K562 (cell line): ENCODE results near the gene EFNB3. TPM values are rescaled to one million over a fixed set of nuclear protein-coding genes. Genes with fewer than 3 reads are reported as not detected.
A peak's percentile ranks its signal among the peaks of the same experiment; 100 is the strongest.

ENCODE experiments used
- MEF2D ChIP-seq: conservative IDR thresholded peaks from 2 replicates; pipeline ENCODE4 v1.6.1; 2016; ENCODE audit warnings: low read depth, missing genetic modification characterization, missing compliant biosample characterization
- MYC ChIP-seq, 2 experiments: fragments of 250-450 bp in 1 of 2; sonication (Bioruptor Pico) in 1 of 2; IDR thresholded peaks; 2 replicates each; pipeline versions ENCODE4 v1.5.1 to v1.6.1; 2012 to 2021; ENCODE audit warnings: low read depth in 2 of 2, borderline replicate concordance in 1 of 2, improper control_type of control experiment in 1 of 2, low read length in 1 of 2, mild to moderate bottlenecking in 1 of 2, moderate library complexity in 1 of 2
- NFIC ChIP-seq: fragments of 450-650 bp; IDR thresholded peaks from 2 replicates; pipeline ENCODE4 v1.6.1; 2017; ENCODE audit warnings: mild to moderate bottlenecking, inconsistent platforms
- NR2C2 ChIP-seq, 2 experiments: fragments of 200-800 bp in 1 of 2; sonication (Bioruptor generic) in 1 of 2; sonication (generic) in 1 of 2; formaldehyde crosslinking in 1 of 2; IDR thresholded peaks; 2 replicates each; pipeline versions ENCODE4 v1.6.1 to v1.8.0; 2016 to 2022; ENCODE audit warnings: mild to moderate bottlenecking in 1 of 2, missing compliant biosample characterization in 1 of 2, missing genetic modification characterization in 1 of 2, missing genetic modification reagents in 1 of 2
- RBM22 ChIP-seq: fragments of 200-400 bp; formaldehyde crosslinking; IDR thresholded peaks from 2 replicates; pipeline ENCODE4 v1.6.1; 2018; ENCODE audit warnings: low read length, low read depth; ENCODE audit not compliant: poor library complexity, severe bottlenecking
- SMARCE1 ChIP-seq: fragments of 450-650 bp; IDR thresholded peaks from 2 replicates; pipeline ENCODE4 v1.7.1; 2016; ENCODE audit warnings: mild to moderate bottlenecking
- polyA plus RNA-seq, 8 experiments: library from polyadenylated mRNA; depleted of rRNA in 4 of 8; stranded (reverse) in 5 of 8; unstranded in 3 of 8; fragments of >200 nt; fragmentation: Nextera tagmentation in 2 of 8; fragmentation: Illumina TruSeq in 1 of 8; extraction: Ambion mirVana in 2 of 8; extraction: Trizol in 1 of 8; gene quantifications; 2 replicates each; pipeline versions ENCODE4 v1.2.1 to v1.2.3, GENCODE V29; 2011 to 2014; ENCODE audit warnings: inconsistent platforms in 1 of 8, missing spikeins in 1 of 8
- total RNA-seq, 7 experiments: library from RNA; depleted of rRNA in 6 of 7; stranded (reverse); fragments of >200 nt in 6 of 7; fragmentation: Illumina TruSeq in 2 of 7; extraction: Trizol in 2 of 7; gene quantifications; 2 replicates each; pipeline versions ENCODE4 v1.2.1 to v1.2.3, GENCODE V29; 2011 to 2021; ENCODE audit warnings: low replicate concordance in 1 of 7
- TF ChIP-seq, protein P1 (sequence below), 2 experiments: fragments of 450-650 bp; formaldehyde crosslinking in 1 of 2; IDR thresholded peaks; 2 replicates each; pipeline versions ENCODE4 v1.4.0 to v1.6.1; 2014 to 2020; ENCODE audit warnings: mild to moderate bottlenecking in 2 of 2, borderline replicate concordance in 1 of 2, low read depth in 1 of 2
- TF ChIP-seq, protein P2 (sequence below): fragments of 250-450 bp; sonication (Bioruptor Pico); IDR thresholded peaks from 2 replicates; pipeline ENCODE4 v1.4.0; 2020
- TF ChIP-seq, protein P3 (sequence below), 2 experiments: fragments of 150-350 bp in 1 of 2; IDR thresholded peaks; 2 replicates each; pipeline ENCODE4 v1.6.1; 2012 to 2016; ENCODE audit warnings: low read depth in 2 of 2, low read length in 2 of 2, mild to moderate bottlenecking in 1 of 2, moderate library complexity in 1 of 2

The EFNB3 gene
- total and polyA plus RNA-seq, 9 of the 15 experiments (the other 6 are each of a cell fraction or from before 2014, with no cell fraction given) = not detected

DNA sequence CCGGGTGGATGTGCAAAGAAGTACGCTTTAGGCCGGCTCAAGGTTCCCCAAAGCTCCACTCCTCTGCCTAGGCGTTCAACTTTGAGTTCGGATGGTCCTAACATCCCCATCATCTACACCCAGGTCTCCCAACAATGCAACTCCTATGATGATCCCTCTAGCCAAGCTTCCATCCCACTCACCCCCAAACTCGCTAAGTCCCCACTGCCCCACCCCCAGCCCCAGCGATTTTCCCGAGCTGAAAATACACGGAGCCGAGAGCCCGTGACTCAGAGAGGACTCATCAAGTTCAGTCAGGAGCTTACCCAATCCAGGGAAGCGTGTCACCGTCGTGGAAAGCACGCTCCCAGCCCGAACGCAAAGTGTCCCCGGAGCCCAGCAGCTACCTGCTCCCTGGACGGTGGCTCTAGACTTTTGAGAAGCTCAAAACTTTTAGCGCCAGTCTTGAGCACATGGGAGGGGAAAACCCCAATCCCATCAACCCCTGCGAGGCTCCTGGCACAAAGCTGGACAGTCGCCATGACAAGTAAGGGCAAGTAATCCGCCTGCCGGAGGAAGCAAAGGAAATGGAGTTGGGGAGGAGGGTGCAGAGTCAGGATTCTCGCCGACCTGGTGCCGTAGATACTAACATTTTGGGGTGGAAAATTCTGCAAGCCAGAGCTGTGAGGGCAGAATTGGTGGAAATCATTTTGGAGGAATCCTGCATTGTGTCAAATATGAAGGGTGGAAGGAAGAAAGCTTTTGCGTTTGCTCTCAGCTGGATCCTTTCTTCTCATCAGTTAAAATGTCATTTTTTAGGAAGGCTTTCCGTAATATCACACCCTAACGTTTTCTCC, 17.7 kb upstream of the EFNB3 start, which contains the start of gene TP53 (continued):
- TF ChIP-seq, protein P1, sequence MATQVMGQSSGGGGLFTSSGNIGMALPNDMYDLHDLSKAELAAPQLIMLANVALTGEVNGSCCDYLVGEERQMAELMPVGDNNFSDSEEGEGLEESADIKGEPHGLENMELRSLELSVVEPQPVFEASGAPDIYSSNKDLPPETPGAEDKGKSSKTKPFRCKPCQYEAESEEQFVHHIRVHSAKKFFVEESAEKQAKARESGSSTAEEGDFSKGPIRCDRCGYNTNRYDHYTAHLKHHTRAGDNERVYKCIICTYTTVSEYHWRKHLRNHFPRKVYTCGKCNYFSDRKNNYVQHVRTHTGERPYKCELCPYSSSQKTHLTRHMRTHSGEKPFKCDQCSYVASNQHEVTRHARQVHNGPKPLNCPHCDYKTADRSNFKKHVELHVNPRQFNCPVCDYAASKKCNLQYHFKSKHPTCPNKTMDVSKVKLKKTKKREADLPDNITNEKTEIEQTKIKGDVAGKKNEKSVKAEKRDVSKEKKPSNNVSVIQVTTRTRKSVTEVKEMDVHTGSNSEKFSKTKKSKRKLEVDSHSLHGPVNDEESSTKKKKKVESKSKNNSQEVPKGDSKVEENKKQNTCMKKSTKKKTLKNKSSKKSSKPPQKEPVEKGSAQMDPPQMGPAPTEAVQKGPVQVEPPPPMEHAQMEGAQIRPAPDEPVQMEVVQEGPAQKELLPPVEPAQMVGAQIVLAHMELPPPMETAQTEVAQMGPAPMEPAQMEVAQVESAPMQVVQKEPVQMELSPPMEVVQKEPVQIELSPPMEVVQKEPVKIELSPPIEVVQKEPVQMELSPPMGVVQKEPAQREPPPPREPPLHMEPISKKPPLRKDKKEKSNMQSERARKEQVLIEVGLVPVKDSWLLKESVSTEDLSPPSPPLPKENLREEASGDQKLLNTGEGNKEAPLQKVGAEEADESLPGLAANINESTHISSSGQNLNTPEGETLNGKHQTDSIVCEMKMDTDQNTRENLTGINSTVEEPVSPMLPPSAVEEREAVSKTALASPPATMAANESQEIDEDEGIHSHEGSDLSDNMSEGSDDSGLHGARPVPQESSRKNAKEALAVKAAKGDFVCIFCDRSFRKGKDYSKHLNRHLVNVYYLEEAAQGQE (IDR thresholded peaks at IDR 0.05; ENCODE audit: borderline replicate concordance) = no peak
- TF ChIP-seq, protein P1 (CRISPR knock-in tag; IDR thresholded peaks at IDR 0.05; ENCODE audit: low read depth) = no peak
- 0 out of 2 replicates have a peak, but pooled peaks have one; percentile 8 for TF ChIP-seq SMARCE1
- TF ChIP-seq RBM22 = peak; percentile 58
- TF ChIP-seq NFIC = peak; percentile 53
- TF ChIP-seq NR2C2 (CRISPR knock-in tag; IDR thresholded peaks at IDR 0.05) = peak; percentile 77; the same call in 1 of the 2 replicates
- TF ChIP-seq NR2C2 (tag; IDR thresholded peaks at IDR 0.05) = no peak
- TF ChIP-seq, protein P2, sequence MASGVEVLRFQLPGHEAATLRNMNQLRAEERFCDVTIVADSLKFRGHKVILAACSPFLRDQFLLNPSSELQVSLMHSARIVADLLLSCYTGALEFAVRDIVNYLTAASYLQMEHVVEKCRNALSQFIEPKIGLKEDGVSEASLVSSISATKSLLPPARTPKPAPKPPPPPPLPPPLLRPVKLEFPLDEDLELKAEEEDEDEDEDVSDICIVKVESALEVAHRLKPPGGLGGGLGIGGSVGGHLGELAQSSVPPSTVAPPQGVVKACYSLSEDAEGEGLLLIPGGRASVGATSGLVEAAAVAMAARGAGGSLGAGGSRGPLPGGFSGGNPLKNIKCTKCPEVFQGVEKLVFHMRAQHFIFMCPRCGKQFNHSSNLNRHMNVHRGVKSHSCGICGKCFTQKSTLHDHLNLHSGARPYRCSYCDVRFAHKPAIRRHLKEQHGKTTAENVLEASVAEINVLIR (CRISPR knock-in tag) = 0 out of 2 replicates have a peak, but pooled peaks have one; percentile 8
- TF ChIP-seq, protein P3, sequence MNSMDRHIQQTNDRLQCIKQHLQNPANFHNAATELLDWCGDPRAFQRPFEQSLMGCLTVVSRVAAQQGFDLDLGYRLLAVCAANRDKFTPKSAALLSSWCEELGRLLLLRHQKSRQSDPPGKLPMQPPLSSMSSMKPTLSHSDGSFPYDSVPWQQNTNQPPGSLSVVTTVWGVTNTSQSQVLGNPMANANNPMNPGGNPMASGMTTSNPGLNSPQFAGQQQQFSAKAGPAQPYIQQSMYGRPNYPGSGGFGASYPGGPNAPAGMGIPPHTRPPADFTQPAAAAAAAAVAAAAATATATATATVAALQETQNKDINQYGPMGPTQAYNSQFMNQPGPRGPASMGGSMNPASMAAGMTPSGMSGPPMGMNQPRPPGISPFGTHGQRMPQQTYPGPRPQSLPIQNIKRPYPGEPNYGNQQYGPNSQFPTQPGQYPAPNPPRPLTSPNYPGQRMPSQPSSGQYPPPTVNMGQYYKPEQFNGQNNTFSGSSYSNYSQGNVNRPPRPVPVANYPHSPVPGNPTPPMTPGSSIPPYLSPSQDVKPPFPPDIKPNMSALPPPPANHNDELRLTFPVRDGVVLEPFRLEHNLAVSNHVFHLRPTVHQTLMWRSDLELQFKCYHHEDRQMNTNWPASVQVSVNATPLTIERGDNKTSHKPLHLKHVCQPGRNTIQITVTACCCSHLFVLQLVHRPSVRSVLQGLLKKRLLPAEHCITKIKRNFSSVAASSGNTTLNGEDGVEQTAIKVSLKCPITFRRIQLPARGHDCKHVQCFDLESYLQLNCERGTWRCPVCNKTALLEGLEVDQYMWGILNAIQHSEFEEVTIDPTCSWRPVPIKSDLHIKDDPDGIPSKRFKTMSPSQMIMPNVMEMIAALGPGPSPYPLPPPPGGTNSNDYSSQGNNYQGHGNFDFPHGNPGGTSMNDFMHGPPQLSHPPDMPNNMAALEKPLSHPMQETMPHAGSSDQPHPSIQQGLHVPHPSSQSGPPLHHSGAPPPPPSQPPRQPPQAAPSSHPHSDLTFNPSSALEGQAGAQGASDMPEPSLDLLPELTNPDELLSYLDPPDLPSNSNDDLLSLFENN (IDR thresholded peaks at IDR 0.05; ENCODE audit: low read depth in 2 of 2, low read length in 2 of 2) = peak in 1 of 2 experiments; percentile 69; a peak in 1 of 4 replicates
- no peak for TF ChIP-seq MEF2D
- TF ChIP-seq MYC (IDR thresholded peaks at IDR 0.05; ENCODE audit: low read depth, low read length) = peak; percentile 99
- peak; percentile 68; the same call in 1 of the 2 replicates for TF ChIP-seq MYC (CRISPR knock-in tag; IDR thresholded peaks at IDR 0.05; ENCODE audit: borderline replicate concordance, low read depth)
